Renal cortex interstitium (tissue), 11 donors: ENCODE data around the gene SLC7A9. TPM values are rescaled to one million over a fixed set of nuclear protein-coding genes. Genes with fewer than 3 reads are reported as not detected.
"Not testable (repeated sequence)": the region's sequence is repeated elsewhere in the genome, so short reads cannot be mapped to it uniquely, and the experiment has no call there.

Experiments used
- DNase-seq, 11 donors: peaks; one replicate each; pipeline ENCODE4 v3.0.0-alpha.2; 2013; ENCODE audit warnings: low read depth in 9 of 11, low spot score in 4 of 11; ENCODE audit errors: extremely low read depth in 1 of 11
- polyA plus RNA-seq, 3 donors: library from polyadenylated mRNA; unstranded; fragments of 120-200 nt; gene quantifications; one replicate each; pipeline ENCODE4 v1.2.1, GENCODE V29; 2013; ENCODE audit not compliant: insufficient read length in 3 of 3

The SLC7A9 gene
- polyA plus RNA-seq, 3 donors: 16.0 to 18.0 (median 17.0) TPM

DNA sequence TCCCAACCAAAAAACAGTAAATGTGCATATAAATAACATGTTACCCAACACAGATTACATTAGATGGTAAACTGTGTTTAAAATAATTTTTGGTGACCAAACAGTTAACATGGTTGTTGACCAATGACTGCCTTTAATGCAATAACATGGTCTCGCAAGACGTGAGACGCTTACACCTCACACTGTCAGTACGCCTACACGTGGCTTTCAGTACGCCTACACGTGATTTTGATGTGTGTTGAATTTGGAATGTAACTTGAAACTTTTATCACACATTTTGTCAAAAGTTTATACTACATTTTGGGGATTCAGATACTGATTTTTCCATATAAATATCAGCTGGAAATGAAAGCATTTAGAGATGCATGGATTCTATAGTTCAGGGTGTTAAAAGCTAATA lies 32.0 kb downstream of the SLC7A9 start:
- DNase-seq: no peak

DNA sequence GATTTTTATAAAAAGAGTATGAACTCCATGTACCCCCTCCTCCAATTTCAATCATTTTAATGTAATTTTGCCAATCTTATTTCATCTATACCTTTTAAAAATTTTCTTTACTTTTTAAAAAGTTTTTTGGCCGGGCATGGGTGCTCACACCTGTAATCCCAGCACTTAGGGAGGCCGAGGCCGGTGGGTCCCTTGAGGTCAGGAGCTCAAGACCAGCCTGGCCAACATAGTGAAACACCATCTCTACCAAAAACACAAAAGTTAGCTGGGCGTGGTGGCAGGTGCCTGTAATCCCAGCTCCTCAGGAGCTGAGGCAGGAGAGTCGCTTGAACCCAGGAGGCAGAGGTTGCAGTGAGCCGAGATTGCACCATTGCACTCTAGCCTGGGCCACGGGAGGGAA lies 36.2 kb downstream of the SLC7A9 start:
- DNase-seq: not testable (repeated sequence)

DNA sequence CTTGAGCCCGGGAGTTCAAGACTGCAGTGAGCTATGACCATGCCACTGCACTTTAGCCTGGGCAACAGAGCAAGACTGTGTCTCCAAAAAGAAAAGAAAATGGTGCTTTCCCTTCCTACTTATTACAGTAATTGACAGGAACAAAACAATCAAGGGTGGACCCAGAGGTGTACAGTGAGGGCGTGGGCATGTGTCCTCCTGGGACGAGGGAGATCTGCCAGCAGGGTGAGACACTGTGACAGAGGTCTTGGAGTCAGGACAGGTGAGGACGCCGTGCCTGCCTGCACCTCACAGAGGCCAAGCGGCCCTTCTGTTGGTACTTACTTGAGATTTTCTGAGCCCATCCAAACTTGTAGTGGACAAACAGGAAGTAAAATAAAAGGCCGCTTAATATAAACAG lies 36.7 kb downstream of the SLC7A9 start:
- DNase-seq: not testable (repeated sequence)

DNA sequence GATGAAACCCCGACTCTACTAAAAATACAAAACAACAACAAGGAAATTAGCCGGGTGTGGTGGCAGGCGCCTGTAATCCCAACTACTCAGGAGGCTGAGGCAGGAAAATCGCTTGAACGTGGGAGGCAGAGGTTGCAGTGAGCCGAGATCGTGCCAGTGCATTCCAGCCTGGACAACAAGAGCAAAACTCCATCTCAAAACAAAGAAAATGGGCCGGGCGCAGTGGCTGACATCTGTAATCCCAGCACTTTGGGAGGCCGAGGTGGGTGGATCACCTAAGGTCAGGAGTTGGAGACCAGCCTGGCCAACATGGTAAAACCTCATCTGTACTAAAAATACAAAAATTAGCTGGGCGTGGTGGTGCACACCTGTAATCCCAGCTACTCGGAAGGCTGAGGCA lies 37.5 kb downstream of the SLC7A9 start:
- not testable (repeated sequence) for DNase-seq

DNA sequence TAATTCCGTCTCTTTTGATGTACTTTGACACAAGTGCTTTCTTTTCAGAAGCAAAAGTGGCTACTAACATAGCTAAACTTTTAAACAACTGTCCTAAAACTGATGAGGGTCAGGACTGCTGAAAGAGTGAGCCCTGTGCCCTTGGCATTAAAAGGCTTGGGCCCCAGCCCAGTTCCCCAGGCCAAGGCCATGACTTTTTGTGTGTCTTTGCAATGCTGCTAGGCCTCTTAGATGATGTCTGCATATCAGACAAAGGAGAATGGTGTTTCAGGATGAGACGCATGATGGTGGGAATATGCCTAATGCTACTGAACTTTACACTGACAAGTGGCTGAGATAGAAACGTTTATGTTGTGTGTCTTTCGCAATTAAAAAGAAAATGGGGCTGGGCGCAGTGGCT lies 38.0 kb downstream of the SLC7A9 start:
- DNase-seq: no peak

DNA sequence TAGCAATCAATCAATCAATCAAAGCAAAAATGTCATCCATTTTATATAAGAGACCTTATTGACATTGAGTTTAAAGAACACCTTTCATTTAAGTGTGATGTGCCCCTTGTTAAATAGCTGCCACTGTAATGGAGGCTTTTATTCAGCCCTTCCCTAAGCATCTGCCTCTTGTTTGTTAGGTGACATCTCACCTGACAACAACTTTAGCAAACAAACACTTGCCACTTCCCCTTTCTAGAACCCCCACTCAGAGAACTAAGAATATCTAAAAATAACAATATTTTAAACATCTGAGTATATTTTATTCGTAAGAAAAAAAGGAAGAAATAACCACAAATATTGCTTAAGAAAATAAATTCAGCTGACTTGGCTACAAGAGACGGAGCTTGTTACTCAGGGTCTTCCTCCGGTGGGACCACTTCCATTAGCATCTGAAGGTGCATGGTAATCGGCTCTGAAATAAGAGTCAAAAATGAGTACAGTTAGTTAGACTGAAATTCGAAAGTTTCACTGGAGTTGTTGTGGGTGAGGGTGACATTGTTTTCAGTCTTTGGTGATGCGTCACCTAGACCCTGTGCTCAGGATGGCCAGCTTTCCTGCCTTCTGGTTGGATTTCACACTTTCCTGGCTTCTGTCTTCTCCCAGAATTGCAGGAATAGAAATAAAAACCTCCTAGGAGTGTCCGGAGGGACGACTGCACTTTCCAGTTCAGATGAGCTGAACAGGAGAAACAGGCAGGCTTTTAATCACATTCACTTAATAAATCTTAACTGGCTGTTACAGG lies 39.1 kb downstream of the SLC7A9 start:
- no peak for DNase-seq

DNA sequence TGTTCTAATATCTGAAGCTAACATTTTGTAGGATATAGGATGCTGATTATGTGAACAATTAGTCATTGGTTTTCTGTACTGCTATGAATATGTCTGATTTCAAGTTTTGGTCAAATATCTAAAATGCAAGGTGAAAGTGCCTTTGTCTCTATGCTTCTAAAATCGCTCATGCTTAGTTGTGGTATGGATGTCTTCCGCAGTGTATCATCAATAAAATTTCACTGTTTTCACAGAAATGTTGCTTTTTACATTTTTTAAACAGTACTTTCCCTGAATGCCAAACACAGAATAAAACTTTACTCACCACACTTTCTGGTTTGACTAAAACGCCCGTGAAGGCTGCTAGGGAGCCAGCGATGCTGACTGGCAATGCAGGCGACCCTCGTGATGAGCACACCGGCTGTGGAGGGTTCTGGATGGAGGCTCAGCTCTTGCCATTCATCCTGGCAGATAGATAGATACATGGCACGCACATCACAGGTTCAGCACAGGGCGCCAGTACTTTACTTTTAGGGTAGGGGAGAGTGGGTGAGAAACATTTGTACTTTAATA lies 40.1 kb downstream of the SLC7A9 start:
- no peak for DNase-seq

DNA sequence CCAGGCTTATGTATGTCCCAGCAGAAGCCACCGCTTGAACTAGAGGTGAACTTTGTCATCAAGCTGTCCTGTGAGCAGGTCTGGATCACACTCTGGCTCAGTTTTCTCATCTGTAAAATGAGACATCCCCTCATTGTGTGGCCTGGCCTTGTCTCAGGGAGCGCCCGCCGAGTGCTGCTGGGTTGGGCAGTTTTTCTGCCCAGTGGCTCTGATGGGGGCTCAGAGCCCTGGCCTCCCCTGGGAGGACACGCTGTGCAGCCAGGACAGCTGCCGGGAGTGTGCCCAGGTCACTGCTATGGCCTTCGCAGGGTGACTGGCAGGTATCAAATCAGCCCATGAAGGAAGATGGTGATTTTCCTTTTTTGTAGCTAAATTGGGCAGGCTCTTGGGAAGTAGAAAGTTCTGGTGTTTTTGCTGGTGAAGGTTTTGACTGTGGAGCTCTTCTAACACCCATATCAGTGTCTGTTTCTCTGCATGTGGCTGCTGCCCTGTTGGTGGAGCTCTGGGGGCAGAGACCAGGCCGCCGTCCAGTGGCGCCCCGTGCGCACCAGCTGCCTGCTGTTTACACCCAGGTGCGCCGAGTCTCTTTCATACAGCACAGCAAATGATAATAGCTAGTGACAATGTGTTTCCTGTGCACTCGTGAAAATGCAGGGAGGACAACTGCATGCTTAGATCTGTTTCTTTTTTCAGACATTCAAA lies 40.8 kb downstream of the SLC7A9 start:
- DNase-seq: no peak

DNA sequence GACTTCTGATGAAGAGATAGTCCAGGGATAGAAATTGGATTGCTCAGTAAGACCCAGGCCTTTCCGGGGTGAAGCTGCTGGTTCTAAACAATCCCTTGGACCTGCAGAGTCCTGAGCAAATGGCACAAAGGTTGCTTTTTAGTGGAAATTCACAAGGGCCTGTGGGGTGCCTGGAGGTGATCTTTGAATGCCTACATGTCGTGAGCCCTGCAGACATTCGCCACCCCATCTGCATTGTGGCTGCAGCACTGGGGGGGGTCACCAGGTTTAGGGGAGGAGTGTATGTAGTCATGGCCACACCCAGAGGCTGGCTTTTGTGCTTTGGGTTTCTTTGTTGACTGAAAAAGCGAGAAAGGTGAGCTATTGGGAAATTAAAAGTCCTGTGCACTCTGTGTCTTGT lies 41.4 kb downstream of the SLC7A9 start:
- DNase-seq: no peak

DNA sequence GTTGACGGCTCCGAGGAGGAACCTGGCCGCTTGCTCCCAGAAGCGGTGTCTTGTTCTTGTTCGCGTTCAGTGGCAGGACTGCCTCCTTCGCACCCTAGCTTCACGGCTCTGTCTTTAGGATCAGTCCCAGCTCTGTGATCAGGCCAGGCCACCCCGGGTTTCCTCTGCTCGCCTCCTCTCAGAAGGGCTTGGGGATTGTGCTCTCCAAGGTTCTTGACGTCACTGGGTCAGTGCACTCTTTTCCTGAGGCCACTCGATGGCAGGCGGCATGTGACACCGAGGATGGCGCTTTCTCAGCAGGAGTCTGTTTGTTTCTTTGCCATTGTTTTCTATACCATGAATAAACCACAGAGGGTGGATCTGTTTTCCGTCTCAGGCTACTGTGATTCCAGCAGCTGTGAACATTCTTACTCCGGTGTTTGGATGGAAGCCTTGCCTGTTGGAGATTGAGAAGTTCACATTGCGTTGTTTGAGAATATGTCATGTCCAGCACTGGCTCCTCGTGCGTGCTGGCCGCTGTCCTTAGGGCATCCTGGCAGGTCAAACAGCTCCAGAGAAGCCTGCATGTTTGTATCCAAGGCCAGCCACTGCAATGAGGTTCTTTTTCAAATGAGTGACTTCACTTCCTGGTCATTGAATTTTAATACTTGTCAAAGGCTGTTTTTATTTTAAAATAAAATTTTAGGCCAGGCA lies 44.5 kb downstream of the SLC7A9 start:
- peak in 1 of 11 donors; percentile 2 for DNase-seq

DNA sequence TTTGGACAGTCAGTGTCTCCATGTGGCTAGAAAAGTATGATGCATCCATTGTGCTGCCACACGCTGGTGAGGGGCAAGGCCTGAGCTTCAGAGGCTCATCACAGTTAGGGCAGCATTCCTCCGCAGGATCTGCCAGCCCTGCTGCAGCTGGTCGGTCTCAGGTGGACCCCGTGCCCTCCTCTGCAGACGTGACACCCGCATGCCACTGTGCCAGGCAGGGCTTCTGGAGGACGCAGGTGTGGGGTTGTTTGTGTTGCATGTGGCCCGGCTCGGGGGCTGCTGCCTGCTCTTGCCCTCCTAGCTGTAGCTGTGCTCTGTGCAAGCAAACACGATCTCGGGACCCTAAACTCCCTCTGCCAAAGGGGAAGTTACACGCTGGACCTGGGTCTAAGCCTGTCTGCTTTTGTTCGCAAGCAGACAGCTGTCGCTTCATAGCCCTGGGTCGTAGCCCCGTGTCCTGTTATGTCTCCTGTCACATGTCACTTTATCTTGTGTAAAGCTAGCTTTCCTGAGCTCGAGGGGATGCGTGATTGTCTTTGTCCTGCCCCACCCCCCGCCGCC lies 45.3 kb downstream of the SLC7A9 start:
- peak in 2 of 11 donors; percentile 4 to 13 for DNase-seq

DNA sequence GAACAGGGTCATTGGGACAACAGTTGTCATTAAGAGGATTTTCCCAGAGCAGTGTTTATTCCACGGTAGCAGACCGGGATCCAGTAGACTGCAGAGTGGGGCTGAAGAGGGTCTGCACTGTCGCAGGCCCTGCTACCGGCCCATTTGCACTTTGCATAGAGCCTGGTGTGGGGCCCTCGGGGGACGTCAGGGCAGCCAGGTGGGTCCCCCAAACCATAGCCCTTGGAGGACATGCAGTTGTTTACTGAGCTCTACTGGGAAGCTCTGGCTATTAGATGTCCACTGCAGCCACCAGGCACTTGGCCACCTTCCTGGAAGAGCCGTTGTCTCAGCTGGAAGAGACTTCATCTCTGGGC lies 45.8 kb downstream of the SLC7A9 start:
- DNase-seq: no peak

DNA sequence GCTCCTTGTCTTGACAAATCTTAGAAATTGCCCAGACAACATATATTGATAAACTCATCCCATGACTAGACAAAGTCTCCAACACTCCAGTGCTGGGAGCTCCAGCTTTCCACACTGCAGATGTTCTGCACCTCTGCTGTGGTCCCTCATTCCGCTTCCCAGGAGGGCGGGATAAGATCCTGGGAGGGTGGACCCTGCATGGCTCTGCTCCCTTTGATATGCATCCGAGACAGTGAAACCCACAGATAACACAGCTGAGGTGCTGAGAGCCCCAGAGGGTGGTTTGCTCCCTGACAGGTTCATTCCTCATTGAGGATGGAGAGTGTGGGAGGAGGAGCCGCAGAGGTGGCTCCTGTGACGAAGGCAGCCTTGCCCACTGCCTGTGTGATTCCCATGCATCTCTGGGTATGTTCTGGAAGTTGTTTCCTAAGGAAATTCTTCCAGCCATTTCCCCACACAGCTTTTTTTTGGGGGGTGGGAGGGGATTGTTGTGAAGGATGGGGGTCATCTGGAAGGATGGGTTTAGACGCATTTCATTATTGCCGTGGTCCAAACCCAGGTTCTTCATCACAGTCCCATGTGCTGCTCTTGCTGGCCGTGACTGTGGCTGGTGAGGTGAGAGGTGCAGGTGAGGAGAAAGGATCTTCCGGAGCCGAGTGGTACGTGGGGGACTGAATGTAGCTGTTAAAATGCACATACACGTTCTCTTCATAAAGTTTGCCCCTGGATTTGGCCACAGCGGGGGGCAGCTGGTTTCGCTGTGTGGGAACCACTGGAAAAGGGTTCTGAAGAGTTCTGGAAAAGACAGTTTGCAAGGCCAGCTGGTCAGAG lies 46.4 kb downstream of the SLC7A9 start:
- no peak for DNase-seq

DNA sequence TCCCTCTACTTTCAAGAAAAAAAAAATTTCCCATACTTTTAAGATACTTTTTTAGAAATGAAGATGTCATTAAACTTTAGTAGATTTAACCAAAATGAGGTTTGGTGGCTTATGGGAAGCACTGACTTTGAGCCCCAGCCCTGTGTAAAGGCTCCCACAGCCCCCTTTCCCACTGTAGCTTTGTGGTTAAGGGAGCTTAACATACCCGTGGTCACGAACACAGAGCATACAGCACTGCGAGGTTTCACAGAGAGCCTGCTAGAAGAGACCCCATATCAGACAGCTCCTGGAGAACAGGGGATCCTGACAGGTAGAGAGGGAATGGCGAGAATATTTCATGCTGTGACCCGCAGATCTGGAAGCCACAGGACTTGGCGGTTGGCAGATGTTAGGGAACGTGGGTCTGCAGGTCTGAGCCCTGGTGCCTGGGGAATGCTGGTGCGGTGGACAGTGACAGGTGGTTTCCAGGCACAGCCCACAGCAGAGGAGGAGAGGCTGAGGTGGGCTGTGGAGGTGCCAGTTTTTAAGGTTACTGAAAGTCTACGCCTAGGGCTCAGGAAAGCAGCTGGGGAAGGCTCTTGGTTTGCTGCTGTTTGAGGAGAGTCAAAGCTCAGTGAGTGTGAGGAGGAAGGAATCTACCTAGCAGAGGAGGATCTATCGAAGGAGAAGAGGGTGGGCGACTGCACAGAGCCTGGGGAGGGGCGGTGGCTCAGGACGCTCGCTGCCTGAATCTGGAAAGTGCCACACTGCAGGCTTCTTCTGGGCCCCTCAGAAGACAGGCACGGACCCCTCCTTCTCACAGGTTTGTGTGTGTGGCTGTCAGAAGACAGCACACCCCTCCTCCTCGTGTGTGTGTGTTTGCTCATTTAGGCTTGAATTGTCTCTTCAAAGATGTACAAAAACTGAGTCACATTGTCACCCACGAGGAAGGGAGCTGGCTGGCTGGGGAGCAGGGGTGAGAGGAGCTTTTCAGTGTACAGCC lies 49.9 kb downstream of the SLC7A9 start:
- no peak for DNase-seq

DNA sequence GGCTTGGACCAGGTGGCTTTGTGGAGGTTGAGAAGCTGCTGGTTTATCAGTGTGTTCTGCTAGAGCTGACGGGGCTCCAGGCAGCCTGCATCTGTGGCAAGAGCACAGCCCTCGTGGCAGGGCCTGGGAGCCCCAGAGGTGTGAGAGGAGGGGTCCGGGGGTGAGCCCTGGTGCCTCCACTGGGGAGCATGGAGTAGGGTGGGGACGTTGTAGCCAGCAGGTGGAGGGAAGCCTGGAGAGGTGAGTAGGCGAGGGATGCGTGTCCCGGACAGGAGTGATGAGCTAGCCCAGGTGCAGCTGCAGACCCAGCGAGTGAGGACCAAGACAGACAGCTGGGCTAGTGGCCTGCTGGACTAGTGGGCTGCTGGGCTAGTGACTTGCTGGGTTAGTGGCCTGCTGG lies 51.0 kb downstream of the SLC7A9 start:
- DNase-seq: no peak

DNA sequence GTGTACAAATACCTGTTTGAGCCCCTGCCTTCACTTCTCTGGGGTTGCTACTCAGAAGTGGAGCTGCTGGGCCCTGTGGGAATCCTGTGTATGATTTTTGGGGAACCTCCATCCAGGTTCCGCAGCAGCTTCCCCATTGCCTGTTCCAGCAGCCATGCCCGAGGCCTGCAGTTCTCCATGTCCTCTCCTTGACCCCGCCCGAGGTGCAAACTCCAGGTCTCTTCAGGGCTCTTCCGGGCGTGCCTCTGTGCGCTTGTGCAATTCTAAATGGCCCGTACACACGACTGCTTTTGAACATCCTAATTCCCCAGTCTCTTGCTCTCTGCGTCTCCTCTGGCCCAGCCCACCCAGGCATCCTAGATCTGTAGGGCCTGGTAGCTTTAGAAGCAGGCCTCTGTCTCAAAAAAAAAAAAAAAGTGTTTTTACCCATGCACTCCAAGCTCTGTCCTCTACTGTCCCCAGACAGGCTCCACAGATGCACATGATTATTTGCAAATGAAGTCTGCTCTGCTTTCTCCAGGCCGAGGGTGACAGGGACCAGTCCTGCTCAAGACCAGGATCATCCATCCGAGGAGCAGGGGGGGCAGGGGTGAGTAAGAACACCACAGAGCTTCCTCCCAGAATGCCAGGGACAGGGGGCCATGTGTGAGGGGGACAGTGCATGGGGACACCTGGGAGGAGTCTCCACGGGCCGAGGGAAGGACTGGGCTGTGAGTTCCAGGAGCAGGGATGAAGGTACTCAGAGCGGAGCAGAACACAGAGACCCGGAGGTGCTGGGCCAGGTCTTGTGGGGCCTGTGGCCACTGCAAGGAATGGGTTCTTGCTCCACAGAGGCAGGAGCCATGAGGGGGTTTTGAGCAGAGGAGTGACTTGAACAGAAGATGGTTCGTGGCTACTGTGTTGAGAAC lies 51.7 kb downstream of the SLC7A9 start:
- no peak for DNase-seq
